ENCODE results near the gene VEGFA.

VEGFA gene

DNA sequence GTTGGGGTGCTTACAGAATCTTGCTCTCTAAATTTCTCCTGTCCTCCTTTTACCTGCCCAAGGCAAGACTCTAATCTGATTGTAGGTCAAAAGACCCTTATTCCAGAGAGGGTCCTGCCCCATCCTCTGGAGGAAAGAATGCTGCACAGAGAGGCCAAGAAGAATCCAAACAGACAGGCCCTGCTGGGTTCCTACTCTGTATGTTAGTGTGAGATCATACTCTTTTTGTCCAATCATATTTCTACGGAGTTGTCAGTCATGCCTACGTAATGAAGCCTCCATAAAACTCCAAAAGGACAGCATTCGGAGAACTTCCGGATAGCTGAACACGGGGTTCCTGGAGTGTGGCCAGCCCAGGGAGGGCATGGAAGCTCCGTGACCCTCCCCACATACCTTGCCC is 50.5 kb downstream of the VEGFA start:
- DNase-seq (ENCODE audit: low read depth in 2 of 2, low spot score in 1 of 2) = no peak

DNA sequence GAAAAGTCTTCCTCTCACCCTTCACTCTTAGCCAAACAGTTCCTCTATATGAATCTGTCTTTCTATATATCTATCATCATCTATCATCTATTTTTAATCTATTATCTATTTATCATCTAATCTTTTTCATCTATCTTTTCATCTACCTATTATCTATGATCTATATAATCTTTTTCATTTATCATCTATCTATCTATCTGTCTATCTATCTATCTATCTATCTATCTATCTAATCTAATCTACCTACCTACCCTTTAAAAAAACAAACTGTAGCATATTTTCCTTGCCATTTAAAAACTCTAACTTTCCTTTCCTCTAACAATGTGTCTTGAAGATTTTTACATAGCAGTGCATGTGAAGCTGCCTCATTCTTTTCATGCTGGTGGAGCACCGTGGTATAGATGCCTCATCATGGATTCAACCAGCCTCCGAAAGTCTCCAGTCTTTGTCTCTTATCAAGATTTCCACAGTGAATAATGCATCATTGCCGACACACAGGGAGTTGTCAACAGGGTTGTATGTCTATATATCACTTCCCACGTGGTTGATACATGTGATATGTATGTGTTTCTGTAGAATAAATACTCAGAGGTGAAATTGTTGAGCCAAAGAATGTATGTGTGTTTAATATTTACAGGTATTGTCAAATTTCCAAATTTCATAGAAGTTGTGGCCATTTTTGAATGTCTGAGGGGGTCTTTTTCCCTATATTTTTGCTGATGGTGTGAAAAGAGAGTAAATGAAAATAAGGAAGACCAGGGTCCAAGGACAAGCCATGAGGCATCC is 51.3 kb downstream of the VEGFA start:
- DNase-seq (ENCODE audit: low read depth in 2 of 2, low spot score in 1 of 2) = no peak

DNA sequence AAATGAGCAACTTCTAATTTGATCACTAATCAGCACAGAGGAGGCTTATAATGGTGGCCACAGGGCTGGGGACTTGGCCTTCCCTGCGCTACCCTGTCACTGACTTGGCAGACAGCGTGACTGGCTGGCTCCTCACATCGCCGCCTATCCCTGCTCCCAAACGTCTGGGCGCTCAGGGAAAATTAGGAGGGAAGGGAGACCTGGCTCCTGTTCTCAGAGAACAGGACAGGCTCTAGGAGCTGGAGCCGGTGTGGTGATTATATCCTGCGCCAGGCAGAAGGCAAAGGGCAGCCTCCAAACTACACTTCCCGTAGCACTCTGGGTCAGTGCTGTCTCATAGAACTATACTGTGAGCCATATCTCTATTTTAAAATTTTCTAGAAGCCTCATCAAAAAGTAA is 53.4 kb downstream of the VEGFA start:
- no peak for DNase-seq (ENCODE audit: low read depth in 2 of 2, low spot score in 1 of 2)

DNA sequence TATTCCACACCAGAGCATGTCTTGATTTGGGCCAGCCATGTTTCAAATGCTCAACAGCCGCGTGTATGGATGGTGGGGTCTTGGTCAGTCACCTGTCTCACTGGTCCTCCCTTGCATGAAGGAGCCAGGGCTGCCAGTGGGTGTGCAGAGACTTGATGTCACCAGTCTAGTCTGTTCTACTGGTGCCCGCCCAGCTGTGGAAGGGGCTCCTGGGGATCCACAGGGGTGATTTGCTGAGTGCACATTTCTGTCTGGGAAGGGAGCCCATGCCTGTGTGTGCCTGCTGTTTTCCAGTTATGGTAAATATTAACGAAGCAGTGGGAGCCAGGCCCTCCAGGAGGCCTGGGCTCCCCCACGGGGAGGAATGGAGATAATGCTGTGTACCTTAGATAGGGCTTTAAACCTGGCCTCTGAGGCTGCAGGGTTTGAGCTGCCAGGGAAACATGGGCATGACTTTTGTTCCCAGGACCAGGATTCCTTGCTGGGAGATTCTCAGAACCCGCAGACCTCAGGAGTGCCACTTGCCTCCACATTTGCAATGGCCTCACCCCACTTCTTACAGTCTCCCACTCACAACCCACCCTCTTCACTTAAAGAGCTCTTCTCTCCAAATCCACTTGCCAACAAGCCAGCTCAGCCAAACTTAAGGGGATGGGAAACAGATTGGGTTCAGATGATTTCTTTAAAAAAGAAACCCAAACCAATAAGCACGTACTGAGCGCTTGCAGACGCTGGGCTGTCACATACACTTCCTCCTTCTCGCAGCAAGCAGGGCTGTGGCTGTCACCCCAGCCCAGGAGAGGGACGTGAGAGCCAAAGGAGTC is 54.1 kb downstream of the VEGFA start:
- no peak for DNase-seq (ENCODE audit: low read depth in 2 of 2, low spot score in 1 of 2)

DNA sequence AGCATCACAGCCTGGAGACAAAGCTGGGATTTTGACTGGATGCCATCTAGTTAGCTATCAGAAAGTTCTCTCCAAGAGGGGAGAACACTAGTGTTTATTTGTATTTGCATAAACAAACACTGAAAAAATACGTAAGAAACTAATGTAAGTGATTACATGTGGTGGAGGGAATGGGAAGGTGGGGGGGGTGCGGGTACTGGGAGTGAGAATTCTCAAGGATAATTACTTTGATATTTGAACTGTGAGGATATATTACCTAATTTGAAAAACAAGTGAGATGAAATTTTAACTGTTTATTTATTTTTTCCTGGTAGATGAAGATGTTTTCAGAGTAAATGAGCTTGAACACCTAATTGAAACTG is 54.7 kb downstream of the VEGFA start:
- no peak for DNase-seq (ENCODE audit: low read depth in 2 of 2, low spot score in 1 of 2)

DNA sequence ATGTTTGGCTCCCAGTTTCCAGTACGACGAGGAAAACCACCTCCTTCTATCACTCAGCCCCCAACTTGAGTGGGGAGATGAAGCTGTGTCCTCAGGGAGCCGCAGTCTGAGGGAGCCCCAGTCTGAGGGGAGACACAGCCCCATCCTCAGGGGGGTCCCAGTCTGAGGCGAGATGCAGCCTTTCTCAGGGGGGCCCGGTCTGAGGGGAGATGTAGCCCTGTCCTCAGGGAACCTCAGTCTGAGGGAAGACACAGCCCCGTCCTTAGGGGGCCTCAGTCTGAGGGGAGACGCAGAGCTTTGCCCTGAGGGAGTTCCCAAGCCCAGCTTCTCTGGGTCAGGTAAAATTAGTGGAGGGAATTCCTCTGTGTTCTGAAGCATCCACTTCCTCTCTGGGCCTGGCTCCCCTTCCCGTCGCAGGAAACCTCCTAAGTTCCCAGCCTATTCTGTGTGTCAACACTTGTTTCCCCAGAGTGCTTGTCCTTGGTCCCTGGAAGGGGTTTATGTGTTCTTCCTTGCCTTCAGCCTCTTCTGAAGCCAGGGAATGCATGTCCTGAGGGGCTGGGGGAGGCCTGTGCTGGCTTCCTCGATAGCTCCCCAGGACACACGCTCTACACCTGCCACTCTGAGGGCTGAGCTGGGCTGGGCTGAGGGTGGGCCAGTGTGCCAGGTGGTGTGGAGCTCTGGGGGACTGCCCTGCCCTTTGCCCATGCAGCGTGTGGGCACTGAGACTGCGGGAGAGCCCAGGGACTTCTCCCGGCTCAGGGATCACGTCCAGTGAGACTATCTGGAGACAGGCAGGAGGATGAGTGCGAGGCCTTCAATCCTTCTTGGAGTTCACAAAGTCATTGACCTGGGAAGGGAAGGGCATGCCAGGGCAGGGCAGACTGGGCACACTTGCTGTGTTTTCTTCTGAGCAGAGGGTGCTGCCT is 55.4 kb downstream of the VEGFA start:
- no peak for DNase-seq (ENCODE audit: low read depth in 2 of 2, low spot score in 1 of 2)

DNA sequence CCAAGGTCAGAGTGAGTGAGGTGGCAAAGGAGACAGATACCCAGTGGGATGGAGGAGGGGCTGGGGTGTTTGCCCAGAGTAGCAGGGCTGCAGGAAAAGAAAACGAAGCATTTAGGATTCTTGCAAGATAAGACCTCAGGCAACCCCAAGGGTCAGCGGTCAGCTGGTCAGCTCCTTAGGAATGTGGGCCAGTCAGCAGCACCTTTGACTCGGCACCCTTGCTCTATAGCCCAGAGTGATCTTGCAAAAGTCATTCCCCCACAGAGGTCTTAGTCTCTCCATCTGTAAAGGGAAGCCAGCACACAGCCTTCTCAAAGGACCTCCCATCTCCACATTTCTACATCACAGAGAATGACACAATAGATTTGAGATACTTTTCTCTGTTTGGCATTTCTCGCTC is 56.7 kb downstream of the VEGFA start:
- no peak for DNase-seq (ENCODE audit: low read depth in 2 of 2, low spot score in 1 of 2)

DNA sequence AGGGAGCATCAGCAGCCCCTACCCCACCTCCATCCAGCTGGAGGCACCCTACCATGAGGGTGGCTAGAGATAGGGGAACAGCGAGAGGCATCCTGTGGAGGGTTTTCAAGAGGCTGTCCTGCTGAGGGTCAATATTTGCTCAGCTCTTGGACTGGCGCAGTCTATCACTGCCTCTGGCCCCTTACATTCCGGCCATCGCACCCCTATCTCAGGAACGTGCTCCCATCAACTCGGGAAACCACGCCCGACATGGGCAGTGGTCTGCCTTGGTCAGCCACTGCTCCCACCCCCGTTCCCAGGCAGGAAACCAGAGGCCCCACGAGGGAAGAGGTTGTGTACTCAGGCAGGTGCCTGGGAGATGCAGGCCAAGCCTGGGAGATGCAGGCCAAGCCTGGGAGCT is 57.9 kb downstream of the VEGFA start:
- DNase-seq (ENCODE audit: low read depth in 2 of 2, low spot score in 1 of 2) = no peak

DNA sequence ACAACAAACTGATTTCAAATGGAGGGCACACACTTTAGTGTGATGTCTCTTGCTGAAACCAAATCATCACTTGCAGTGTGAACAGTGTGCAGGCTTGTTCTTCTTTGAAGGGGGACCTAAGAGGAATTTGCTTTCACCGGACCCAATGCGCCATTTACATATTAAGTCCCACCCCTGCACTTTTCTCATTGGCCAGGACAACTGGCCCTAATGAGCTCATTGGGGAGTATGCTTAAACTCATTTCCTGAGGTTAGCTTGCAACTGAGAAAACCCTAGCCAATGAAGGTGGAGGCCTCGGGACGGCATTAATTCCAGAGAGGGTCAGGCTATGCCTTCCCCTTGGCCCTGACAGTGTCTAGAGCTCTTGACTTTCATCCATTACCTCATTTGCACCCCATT is 58.7 kb downstream of the VEGFA start:
- DNase-seq (ENCODE audit: low read depth in 2 of 2, low spot score in 1 of 2) = no peak

DNA sequence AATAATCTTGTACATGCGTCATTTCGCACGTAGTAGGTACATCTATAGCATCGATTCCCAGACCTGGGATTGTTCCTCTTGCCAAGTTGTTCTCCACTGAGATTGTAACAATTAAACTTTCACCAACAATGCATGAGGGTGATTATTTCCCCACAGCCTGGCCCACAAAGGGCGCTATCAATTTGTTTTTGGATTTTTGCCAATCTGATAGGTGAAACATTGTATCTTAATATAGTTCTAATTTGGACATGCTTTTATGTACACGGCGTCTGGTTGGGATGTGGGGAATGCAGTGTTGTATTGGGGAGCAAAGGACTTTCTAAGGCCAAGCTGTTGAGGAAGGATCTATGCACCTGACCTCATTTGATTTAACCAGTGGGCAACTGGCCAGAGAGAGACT is 59.5 kb downstream of the VEGFA start:
- no peak for DNase-seq (ENCODE audit: low read depth in 2 of 2, low spot score in 1 of 2)

DNA sequence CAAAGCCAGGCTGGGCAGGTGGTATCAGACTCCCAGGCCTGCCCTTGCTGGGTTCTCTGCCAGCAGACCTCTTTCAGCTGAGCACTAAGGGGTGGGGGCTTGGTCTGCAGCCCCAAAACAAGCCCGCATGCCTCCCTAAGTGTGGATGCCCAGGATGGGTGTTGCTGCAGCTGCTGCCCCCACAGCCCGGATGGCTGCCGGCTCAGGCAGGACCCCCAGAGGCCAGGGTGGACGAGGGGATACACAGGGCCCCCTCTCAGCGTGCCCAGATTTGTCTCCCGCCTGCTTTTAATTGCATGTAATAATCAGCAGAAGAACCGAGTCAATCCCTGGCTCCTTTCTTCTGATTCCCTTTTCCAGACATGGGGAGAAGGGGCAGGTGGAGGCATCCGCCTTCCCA is 60.8 kb downstream of the VEGFA start:
- no peak for DNase-seq (ENCODE audit: low read depth in 2 of 2, low spot score in 1 of 2)

DNA sequence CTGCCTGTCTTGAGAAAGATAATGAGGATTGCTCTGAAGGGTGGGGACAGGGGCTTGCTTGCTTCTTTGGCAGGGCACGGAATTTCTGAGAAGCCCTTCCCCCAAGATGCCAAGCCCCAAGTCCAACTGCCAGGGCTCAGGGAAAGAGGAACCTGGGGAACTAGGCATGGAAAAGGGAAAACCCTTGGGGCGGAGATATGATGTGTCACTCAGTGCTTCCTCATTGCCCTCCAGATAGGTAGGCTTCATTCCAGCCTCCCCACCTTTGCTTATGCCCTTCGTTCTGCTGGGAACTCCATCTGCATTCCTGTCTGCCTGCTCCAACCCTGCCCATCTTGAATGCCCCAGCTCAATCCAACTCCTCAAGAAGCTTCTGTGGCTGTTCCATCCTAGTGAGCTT is 61.2 kb downstream of the VEGFA start:
- DNase-seq (ENCODE audit: low read depth in 2 of 2, low spot score in 1 of 2) = no peak

DNA sequence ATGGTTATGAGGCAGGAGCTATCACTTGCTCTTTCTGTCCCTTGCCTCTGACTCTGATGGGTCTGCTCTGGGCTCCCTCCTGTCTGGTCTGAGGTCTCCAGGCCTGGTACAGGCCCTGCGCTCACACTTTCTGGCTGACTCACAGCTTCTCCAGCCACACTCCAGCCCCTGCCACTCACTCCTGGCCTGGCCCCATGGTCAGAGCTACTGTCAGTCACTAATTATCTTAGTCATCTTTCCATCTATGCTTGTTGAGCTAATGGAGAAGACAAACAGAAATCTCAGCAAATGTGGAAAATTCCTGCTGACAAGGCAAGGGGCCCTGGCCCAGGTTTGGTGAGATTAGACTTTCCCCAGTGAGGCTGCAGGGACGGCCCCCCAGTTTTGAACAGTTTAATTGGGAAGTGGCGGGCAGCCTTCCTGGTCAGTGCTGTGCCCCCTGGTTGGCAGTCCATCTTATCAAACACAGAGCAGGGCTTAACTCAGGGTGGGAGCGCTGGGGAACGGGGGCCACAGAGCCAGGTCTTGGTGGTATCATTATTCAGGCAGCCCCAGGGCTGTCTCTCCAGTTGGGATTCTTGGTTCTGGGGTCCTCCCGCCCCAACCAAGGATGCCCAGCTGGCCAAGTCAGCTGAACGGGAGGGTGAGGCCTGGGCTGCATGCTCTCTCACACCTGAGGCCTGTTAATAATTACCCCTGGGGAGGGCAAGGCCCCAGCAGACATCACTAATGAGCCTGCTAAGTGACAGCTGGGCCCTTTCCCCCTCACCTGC is 63.4 kb downstream of the VEGFA start:
- DNase-seq (ENCODE audit: low read depth in 2 of 2, low spot score in 1 of 2) = no peak

DNA sequence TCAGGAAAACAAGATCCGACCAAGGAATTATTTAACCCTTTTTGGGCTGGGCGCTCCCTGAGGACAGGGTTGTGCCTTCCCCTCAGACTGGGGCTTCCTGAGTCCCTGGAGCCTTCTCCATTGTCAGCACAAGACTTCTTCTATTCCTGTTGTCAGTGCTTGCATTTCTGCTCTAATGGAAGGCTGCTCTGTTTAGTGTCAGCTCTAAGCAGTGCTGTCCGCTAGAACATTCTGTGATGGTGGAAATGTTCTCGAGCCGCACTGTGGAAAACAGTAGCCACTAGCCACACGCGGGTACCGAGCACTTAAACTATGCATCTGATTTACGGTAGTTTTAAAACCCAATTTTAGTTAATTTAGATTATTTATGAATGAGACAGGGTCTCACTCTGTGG is 64.0 kb downstream of the VEGFA start:
- no peak for DNase-seq (ENCODE audit: low read depth in 2 of 2, low spot score in 1 of 2)

DNA sequence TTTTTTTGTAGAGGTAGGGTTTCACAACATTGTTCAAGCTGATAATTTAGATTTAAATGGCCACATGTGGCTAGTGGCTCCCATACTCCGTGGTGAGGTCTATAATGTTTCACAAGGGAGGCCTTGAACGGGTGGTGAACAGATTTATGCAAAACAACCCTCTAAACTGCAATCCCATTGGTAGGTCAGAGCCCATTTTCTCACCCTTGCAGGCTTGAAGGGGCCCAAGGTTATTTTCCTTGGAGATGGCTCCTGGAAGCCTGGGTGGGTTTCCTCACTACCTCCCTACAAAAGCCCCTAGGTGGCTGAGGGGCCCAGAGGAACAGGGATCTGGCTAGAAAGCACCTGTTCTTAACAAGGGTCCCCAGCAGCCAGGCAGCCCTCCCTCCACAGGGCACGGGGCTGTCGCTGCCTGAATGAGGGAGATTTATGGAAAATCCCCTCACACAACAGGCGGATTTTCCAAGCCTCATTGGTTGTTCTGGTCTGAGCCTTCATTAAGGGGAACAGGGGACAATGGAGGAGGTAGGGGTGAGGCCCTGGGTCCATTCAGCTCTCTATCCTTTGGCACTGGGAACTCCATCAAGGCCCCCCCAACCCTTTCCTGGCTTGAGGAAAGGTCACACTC is 64.6 kb downstream of the VEGFA start:
- no peak for DNase-seq (ENCODE audit: low read depth in 2 of 2, low spot score in 1 of 2)

DNA sequence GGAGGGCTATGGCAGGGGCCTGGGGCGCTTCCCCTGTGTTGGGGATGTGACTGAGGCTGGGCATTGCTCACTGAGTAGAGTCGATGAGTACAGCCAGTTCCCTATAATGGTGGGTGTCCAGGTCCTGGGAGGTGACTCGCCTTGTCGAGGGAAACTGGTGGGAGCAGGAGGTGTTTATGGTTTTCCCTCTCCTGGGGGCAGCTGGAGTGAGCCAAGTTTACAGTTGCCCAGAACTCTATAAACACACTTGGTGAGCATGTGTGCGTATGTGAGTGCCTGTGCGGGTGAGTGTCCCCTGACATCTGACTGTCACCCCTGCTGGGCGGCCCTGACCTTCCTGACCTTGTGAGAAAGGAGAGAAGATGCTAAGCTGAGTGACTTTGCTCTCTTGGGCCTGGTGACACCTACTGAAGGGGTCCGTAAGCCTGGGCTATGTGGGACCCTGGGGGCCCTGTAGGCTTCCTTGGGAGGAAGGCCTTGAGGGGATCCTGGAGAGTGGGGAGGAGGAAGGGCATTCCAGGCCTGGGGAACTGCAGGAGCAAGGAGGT is 65.9 kb downstream of the VEGFA start:
- DNase-seq (ENCODE audit: low read depth in 2 of 2, low spot score in 1 of 2) = no peak
